SU-DHL-6 (cell line): Measurements from ENCODE around the gene KCNH1.

Experiments
- CTCF ChIP-seq: fragments of 200-600 bp; sonication (generic); IDR thresholded peaks from one replicate; pipeline ENCODE4 v1.5.1; 2017; ENCODE audit warnings: antibody characterized with exemption, mild to moderate bottlenecking, low read length, moderate library complexity; ENCODE audit not compliant: insufficient read depth, poor library complexity, severe bottlenecking
- EZH2phosphoT487 ChIP-seq: fragments of 200-600 bp; sonication (generic), shearing (Covaris generic); conservative IDR thresholded peaks from 2 replicates; pipeline ENCODE4 v1.6.1; 2018; ENCODE audit warnings: mild to moderate bottlenecking, antibody characterized with exemption, low read length, moderate library complexity, mixed read lengths

GRCh38 chr1:210691039-210691610, 442.8 kb downstream of the KCNH1 start:
- no peak for TF ChIP-seq CTCF
- no peak for TF ChIP-seq EZH2phosphoT487
